ENCODE results near the gene RNF31.
A peak's percentile ranks its signal among the peaks of the same experiment; 100 is the strongest.

RNF31 gene

DNA sequence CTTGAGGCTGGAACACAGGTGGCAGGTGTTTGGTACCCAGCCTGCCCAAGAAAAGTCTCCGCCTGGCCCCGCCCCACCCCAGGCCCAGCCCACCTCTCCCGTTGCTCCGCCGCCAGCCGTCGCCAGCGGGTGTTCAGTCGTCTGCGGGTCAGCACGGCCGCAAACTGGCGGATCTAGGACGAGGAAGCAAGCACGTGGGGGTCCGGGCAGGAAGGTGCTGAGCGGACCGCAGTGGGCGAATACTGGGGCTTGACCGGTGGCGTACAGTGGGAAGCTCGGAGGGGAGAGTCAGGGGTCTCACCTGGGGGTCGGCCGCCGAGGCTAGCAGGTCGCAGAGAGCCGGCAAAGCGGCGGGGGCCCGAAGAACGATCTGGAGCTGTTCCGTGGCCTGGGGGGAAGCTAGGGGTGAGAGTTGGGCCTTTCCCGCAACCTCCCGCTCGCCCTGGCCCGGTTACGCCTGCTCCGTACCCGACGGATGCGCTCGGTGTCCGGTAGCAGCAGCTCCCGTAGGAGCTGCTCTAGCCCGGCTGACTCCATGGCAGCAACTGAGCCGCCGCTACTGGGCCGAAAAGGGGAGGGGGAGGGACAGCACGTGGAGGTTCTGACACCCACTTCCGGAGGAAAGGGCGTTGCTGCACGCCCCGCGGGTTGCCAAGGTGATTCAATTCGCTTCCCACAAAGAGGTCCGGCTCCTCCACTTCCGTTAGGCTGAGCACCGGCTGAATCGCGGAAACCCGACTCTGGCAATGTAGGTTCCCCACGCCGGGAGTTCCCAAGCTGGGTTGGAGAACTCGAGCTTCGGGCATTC, 41.2 kb downstream of the RNF31 start, which contains the start of gene IPO4:
Gene IPO4 (minus strand): TSS at position 566 of the 808 bp plus-strand sequence. CDS start 29 bp downstream, at position 537.
- CTCF ChIA-PET: interaction anchor here (0.6 to 0.9 kb wide), 3 partner anchors 8 to 120 kb away, joined by 3 read pairs; partner anchors contain the start of genes CIDEB and MDP1
- POLR2A ChIA-PET (ENCODE audit: low non-redundant PET): interaction anchor here (0.5 kb wide), 1 partner anchor 24 kb away, joined by 4 read pairs; no protein-coding TSS in a partner anchor
- peak within 1 kb of the TSS; percentile 78 for H3K27ac ChIP-seq
- TF ChIP-seq, protein P1, sequence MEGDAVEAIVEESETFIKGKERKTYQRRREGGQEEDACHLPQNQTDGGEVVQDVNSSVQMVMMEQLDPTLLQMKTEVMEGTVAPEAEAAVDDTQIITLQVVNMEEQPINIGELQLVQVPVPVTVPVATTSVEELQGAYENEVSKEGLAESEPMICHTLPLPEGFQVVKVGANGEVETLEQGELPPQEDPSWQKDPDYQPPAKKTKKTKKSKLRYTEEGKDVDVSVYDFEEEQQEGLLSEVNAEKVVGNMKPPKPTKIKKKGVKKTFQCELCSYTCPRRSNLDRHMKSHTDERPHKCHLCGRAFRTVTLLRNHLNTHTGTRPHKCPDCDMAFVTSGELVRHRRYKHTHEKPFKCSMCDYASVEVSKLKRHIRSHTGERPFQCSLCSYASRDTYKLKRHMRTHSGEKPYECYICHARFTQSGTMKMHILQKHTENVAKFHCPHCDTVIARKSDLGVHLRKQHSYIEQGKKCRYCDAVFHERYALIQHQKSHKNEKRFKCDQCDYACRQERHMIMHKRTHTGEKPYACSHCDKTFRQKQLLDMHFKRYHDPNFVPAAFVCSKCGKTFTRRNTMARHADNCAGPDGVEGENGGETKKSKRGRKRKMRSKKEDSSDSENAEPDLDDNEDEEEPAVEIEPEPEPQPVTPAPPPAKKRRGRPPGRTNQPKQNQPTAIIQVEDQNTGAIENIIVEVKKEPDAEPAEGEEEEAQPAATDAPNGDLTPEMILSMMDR (conservative IDR thresholded peaks at IDR 0.05; ENCODE audit: low read depth): no peak
- DNase-seq (ENCODE audit: low spot score): peak; percentile 98

DNA sequence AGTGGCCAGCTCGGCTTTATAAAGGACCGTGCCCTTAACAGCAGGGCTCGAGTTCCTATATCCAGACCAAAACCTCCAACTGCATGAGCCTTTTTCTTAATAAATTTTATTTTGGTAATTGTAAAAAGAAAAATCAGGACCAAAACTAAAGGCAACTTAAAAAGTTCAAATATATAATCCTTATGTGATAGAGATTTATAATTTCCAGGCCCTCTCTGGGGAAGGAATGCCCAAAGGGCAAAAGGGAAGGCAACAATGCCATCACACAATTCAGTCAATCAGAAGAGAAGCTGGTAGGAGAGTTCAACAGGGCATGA, 41.7 kb downstream of the RNF31 start:
- POLR2A ChIA-PET (ENCODE audit: low non-redundant PET): interaction anchor here (0.5 kb wide), 1 partner anchor 23 kb away, joined by 4 read pairs; no protein-coding TSS in a partner anchor
- DNase-seq (ENCODE audit: low spot score): no peak
- TF ChIP-seq, protein P1 (conservative IDR thresholded peaks at IDR 0.05; ENCODE audit: low read depth): no peak
- peak overlapping the region; percentile 78 for H3K27ac ChIP-seq
- CTCF ChIA-PET: interaction anchor here (0.7 to 0.9 kb wide), 2 partner anchors 9 to 119 kb away, joined by 3 read pairs; partner anchors contain the start of gene CIDEB

DNA sequence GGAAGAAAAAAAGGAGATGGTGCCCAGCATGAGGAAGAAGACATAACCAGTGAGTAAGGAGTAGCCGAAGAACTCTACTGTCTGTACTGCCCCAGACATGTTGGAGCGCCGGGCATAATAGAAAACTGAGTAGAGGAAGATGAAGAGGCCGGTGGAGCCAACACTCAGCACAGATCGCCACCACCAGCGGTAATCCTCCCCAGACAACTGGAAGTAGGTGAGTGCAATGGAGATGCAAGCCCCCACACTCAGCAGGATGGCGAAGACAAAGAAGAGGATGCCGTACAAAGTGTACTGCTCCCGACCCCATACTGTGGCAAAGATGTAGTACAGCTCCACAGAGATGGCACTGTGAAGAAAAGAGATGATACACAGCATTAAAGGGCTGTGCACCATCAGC, 42.2 kb downstream of the RNF31 start:
- ChIA-PET CTCF (interaction anchor here (0.7 to 0.9 kb wide), 2 partner anchors 9 to 119 kb away, joined by 3 read pairs; partner anchors contain the start of gene CIDEB), POLR2A (ENCODE audit: low non-redundant PET) (interaction anchor here (0.5 kb wide), 1 partner anchor 23 kb away, joined by 4 read pairs; no protein-coding TSS in a partner anchor)
- TF ChIP-seq, protein P1 (conservative IDR thresholded peaks at IDR 0.05; ENCODE audit: low read depth): no peak
- H3K27ac ChIP-seq: peak overlapping the region; percentile 40
- DNase-seq (ENCODE audit: low spot score): no peak

DNA sequence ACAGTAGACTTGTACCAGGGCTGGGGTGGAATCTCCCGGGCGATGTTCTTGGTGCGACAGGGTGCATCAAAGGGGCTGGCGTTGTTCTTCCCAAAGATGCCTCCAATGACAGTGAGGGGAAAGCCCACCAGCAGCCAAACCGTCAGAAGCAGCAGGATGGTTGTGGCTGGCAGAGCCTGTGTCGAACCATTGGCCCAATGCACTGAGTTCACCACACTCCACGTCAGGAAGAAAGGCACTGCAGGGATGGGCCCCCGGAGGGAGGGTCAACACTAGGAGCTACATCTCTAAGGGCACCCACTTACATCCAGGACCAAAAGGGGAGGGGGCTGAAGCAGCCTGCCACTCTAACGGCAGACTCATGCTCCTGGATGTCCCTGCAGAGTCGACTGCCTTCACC, 43.1 kb downstream of the RNF31 start:
- TF ChIP-seq, protein P1 (conservative IDR thresholded peaks at IDR 0.05; ENCODE audit: low read depth): no peak
- CTCF ChIA-PET: no interaction called here

DNA sequence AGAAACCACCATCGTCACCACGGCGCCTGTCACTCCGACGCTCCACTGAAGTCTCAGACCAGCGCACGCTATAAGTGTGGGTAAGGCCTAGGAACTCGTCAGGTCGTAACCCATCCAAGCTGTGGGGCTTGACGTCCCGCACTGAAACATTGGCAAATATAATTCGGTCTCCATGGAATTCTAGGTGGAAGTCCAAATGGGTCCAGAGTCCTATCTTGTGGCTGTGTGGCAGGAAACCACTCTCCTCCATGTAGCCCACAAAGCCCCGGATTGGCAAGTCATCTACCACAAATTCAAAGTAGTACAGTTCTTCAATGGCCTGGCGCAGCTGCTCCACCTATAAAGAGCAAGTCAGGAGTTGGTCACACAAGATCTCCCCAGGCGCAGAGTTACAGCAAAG, 45.6 kb downstream of the RNF31 start:
- ChIA-PET POLR2A (ENCODE audit: low non-redundant PET) (no interaction called here), CTCF (no interaction called here)
- DNase-seq (ENCODE audit: low spot score): no peak
- H3K27ac ChIP-seq: no peak overlapping the region
- TF ChIP-seq, protein P1 (conservative IDR thresholded peaks at IDR 0.05; ENCODE audit: low read depth): no peak

More for the DNA sequence above, 43.1 kb downstream of the RNF31 start:
- DNase-seq (ENCODE audit: low spot score): no peak
- POLR2A ChIA-PET (ENCODE audit: low non-redundant PET): no interaction called here
- H3K27ac ChIP-seq: 0 out of 2 replicates have a peak overlapping the region, but pooled peaks have one; percentile 15

DNA sequence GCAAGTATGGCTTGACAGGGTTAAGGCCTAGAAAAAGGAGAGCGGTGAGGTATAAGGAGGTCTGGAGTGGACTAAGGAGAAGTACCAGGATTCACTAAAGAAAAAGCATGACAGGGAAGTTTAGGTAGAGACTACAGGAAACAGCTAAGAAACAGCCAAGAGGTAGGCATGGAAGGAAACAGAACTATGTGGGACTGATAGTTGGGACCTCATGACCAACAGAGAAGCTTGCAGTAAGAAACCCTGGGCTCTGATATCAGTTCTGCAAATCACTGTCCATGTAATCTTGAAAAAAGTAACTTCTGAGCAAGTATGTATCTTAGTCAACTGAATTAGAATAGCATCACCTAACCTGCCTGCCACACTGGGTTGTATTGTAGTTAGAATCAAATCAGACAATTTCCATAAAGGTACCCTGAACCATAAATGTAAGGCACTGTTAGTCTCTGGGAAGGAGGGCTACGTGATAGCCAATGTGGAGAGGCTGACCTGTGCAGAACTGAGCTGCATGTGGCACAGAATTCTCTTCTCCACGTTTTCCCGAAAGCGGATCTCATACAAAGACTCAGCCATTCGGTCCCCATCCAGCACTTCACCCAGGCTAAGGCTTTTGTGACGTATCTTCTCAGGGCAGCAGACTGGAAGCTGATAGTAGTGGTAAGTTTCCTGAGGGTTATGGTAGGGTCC, 47.0 kb downstream of the RNF31 start:
- ChIA-PET POLR2A (ENCODE audit: low non-redundant PET) (interaction anchor here (0.6 kb wide), 1 partner anchor 29 kb away, joined by 4 read pairs; no protein-coding TSS in a partner anchor), CTCF (interaction anchor here (0.6 kb wide), 1 partner anchor 49 kb away, joined by 3 read pairs; no protein-coding TSS in a partner anchor)
- H3K27ac ChIP-seq: peak overlapping the region; percentile 92
- DNase-seq (ENCODE audit: low spot score): no peak
- TF ChIP-seq, protein P1 (conservative IDR thresholded peaks at IDR 0.05; ENCODE audit: low read depth): no peak
